HepG2 (cell line): ENCODE data around the gene CCNQ. TPM values are rescaled to one million over a fixed set of nuclear protein-coding genes. Genes with fewer than 3 reads are reported as not detected.

Experiments
- HMG20A ChIP-seq: IDR thresholded peaks from 2 replicates; pipeline ENCODE4 v1.6.1; 2016; ENCODE audit warnings: borderline replicate concordance
- KLF6 ChIP-seq: IDR thresholded peaks from 2 replicates; pipeline ENCODE4 v1.8.0; 2016; ENCODE audit warnings: missing biosample characterization, missing genetic modification reagents
- MTF1 ChIP-seq: sonication (generic); formaldehyde crosslinking; IDR thresholded peaks from 2 replicates; pipeline ENCODE4 v1.5.0; 2020; ENCODE audit warnings: missing genetic modification reagents
- PRMT3 ChIP-seq: sonication (generic); formaldehyde crosslinking; IDR thresholded peaks from 2 replicates; pipeline ENCODE4 v1.8.1; 2022; ENCODE audit warnings: low read depth, mild to moderate bottlenecking, moderate library complexity, missing genetic modification reagents, borderline replicate concordance
- SATB2 ChIP-seq: sonication (generic); formaldehyde crosslinking; IDR thresholded peaks from 2 replicates; pipeline ENCODE4 v1.5.0; 2020; ENCODE audit warnings: missing genetic modification reagents
- ZFX ChIP-seq: sonication (generic); formaldehyde crosslinking; IDR thresholded peaks from 2 replicates; pipeline ENCODE4 v1.4.0; 2020; ENCODE audit warnings: mild to moderate bottlenecking, low read depth, missing genetic modification reagents, moderate library complexity
- ZNF709 ChIP-seq: sonication (generic); formaldehyde crosslinking; IDR thresholded peaks from 2 replicates; pipeline ENCODE4 v1.5.0; 2020; ENCODE audit warnings: mild to moderate bottlenecking, missing genetic modification reagents
- ZNF749 ChIP-seq: sonication (generic); formaldehyde crosslinking; IDR thresholded peaks from 2 replicates; pipeline ENCODE4 v1.8.0; 2022; ENCODE audit warnings: mild to moderate bottlenecking, missing genetic modification reagents, moderate library complexity, borderline replicate concordance
- polyA plus RNA-seq, 8 experiments: library from polyadenylated mRNA; depleted of rRNA in 3 of 8; stranded (reverse) in 7 of 8; unstranded in 1 of 8; fragments of >200 nt; fragmentation: Illumina TruSeq in 4 of 8; extraction: Trizol in 4 of 8; gene quantifications; 2 replicates each; pipeline versions ENCODE4 v1.2.1 to v1.2.3, GENCODE V29; 2011 to 2016; ENCODE audit warnings: low read depth in 4 of 8, missing spikeins in 1 of 8, mixed read lengths in 1 of 8; ENCODE audit not compliant: insufficient read depth in 1 of 8
- total RNA-seq, 5 experiments: library from RNA; depleted of rRNA; stranded (reverse); fragments of >200 nt; fragmentation: Illumina TruSeq; extraction: Trizol; gene quantifications; 2 replicates each; pipeline ENCODE4 v1.2.3, GENCODE V29; 2016; ENCODE audit warnings: low read depth in 1 of 5
- TF ChIP-seq, protein P1 (sequence below): sonication (generic); formaldehyde crosslinking; IDR thresholded peaks from 2 replicates; pipeline ENCODE4 v1.9.0; 2021; ENCODE audit warnings: missing genetic modification reagents, mild to moderate bottlenecking, borderline replicate concordance
- TF ChIP-seq, protein P2 (sequence below): sonication (generic); formaldehyde crosslinking; IDR thresholded peaks from 2 replicates; pipeline ENCODE4 v1.9.0; 2021; ENCODE audit warnings: mild to moderate bottlenecking, missing genetic modification reagents
- TF ChIP-seq, protein P3 (sequence below): sonication (generic); formaldehyde crosslinking; IDR thresholded peaks from 2 replicates; pipeline ENCODE4 v1.8.0; 2022; ENCODE audit warnings: mild to moderate bottlenecking, missing genetic modification reagents, moderate library complexity

Gene CCNQ
- total and polyA plus RNA-seq, 2 of the 13 experiments (the other 11 are each of a cell fraction or from before 2014, with no cell fraction given): 15.0 to 25.5 TPM

DNA sequence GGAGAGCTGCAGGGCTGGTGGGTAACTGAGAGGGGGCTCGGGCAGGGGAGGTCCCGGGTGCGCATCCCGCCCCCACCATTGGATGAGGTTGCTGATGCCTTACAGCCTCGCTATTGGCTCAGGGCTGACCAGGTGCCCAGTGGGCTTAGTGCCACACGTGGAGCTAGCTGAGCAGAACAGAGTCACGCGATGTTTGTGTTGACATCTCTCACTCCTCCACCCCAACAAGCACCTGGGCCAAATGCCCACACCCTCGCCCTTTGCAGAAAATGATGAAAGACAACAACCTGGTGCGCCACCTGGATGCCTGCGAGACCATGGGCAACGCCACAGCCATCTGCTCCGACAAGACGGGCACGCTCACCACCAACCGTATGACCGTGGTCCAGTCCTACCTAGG is 49.7 kb downstream of the CCNQ start (continued):
- TF ChIP-seq, protein P1, sequence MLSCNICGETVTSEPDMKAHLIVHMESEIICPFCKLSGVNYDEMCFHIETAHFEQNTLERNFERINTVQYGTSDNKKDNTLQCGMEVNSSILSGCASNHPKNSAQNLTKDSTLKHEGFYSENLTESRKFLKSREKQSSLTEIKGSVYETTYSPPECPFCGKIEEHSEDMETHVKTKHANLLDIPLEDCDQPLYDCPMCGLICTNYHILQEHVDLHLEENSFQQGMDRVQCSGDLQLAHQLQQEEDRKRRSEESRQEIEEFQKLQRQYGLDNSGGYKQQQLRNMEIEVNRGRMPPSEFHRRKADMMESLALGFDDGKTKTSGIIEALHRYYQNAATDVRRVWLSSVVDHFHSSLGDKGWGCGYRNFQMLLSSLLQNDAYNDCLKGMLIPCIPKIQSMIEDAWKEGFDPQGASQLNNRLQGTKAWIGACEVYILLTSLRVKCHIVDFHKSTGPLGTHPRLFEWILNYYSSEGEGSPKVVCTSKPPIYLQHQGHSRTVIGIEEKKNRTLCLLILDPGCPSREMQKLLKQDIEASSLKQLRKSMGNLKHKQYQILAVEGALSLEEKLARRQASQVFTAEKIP (CRISPR knock-in tag): no peak
- TF ChIP-seq ZNF749 (CRISPR knock-in tag): no peak
- TF ChIP-seq SATB2 (CRISPR knock-in tag): no peak
- TF ChIP-seq ZFX (CRISPR knock-in tag): no peak
- TF ChIP-seq PRMT3 (CRISPR knock-in tag): no peak
- no peak for TF ChIP-seq ZNF709
- TF ChIP-seq, protein P2, sequence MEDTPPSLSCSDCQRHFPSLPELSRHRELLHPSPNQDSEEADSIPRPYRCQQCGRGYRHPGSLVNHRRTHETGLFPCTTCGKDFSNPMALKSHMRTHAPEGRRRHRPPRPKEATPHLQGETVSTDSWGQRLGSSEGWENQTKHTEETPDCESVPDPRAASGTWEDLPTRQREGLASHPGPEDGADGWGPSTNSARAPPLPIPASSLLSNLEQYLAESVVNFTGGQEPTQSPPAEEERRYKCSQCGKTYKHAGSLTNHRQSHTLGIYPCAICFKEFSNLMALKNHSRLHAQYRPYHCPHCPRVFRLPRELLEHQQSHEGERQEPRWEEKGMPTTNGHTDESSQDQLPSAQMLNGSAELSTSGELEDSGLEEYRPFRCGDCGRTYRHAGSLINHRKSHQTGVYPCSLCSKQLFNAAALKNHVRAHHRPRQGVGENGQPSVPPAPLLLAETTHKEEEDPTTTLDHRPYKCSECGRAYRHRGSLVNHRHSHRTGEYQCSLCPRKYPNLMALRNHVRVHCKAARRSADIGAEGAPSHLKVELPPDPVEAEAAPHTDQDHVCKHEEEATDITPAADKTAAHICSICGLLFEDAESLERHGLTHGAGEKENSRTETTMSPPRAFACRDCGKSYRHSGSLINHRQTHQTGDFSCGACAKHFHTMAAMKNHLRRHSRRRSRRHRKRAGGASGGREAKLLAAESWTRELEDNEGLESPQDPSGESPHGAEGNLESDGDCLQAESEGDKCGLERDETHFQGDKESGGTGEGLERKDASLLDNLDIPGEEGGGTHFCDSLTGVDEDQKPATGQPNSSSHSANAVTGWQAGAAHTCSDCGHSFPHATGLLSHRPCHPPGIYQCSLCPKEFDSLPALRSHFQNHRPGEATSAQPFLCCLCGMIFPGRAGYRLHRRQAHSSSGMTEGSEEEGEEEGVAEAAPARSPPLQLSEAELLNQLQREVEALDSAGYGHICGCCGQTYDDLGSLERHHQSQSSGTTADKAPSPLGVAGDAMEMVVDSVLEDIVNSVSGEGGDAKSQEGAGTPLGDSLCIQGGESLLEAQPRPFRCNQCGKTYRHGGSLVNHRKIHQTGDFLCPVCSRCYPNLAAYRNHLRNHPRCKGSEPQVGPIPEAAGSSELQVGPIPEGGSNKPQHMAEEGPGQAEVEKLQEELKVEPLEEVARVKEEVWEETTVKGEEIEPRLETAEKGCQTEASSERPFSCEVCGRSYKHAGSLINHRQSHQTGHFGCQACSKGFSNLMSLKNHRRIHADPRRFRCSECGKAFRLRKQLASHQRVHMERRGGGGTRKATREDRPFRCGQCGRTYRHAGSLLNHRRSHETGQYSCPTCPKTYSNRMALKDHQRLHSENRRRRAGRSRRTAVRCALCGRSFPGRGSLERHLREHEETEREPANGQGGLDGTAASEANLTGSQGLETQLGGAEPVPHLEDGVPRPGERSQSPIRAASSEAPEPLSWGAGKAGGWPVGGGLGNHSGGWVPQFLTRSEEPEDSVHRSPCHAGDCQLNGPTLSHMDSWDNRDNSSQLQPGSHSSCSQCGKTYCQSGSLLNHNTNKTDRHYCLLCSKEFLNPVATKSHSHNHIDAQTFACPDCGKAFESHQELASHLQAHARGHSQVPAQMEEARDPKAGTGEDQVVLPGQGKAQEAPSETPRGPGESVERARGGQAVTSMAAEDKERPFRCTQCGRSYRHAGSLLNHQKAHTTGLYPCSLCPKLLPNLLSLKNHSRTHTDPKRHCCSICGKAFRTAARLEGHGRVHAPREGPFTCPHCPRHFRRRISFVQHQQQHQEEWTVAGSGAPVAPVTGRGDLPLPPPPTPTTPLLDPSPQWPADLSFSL (CRISPR knock-in tag): no peak
- no peak for TF ChIP-seq MTF1 (CRISPR knock-in tag)
- no peak for TF ChIP-seq HMG20A (CRISPR knock-in tag)
- TF ChIP-seq KLF6: no peak
- TF ChIP-seq, protein P3, sequence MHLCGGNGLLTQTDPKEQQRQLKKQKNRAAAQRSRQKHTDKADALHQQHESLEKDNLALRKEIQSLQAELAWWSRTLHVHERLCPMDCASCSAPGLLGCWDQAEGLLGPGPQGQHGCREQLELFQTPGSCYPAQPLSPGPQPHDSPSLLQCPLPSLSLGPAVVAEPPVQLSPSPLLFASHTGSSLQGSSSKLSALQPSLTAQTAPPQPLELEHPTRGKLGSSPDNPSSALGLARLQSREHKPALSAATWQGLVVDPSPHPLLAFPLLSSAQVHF (CRISPR knock-in tag): no peak
